Upper lobe of right lung (tissue), 1 donor: ENCODE measurements around the gene PRADC1. TPM values are rescaled to one million over a fixed set of nuclear protein-coding genes. Genes with fewer than 3 reads are reported as not detected.
A peak's percentile ranks its signal among the peaks of the same experiment; 100 is the strongest.
"Not testable (repeated sequence)": the region's sequence is repeated elsewhere in the genome, so short reads cannot be mapped to it uniquely, and the experiment has no call there.

Experiments
- ATAC-seq: fragments of 200-7000 bp; cut with Tn5 transposase; one replicate; pipeline ENCODE4 v1.9.1; 2020; ENCODE audit warnings: mild to moderate bottlenecking, moderate library complexity
- DNase-seq: peaks from one replicate; pipeline ENCODE4 v3.0.0-alpha.2; 2020
- H3K27ac ChIP-seq: fragments of 200-600 bp; one replicate; pipeline ENCODE4 v1.8.0; 2022
- H3K27me3 ChIP-seq: fragments of 200-600 bp; one replicate; pipeline ENCODE4 v1.8.0; 2022; ENCODE audit warnings: mild to moderate bottlenecking
- H3K36me3 ChIP-seq: fragments of 200-600 bp; one replicate; pipeline ENCODE4 v1.8.0; 2022
- H3K4me1 ChIP-seq: fragments of 200-600 bp; one replicate; pipeline ENCODE4 v1.8.0; 2022
- H3K4me3 ChIP-seq: fragments of 200-600 bp; one replicate; pipeline ENCODE4 v1.8.0; 2022; ENCODE audit warnings: mild to moderate bottlenecking
- H3K9me3 ChIP-seq: fragments of 200-600 bp; one replicate; pipeline ENCODE4 v1.8.0; 2022
- intact Hi-C: fragments of 100-400 bp; cut with DNase I; formaldehyde crosslinking; loops from one replicate; pipeline ENCODE4 v1.11.0; 2022
- total RNA-seq: library from RNA; stranded (reverse); fragmentation: NEBNext Ultra II Directional; extraction: Animal tissue kit (Norgen Biotek cat#: 25700); gene quantifications from one replicate; pipeline ENCODE4 v1.2.1, GENCODE V29; 2021
- TF ChIP-seq, protein P1 (sequence below): fragments of 200-600 bp; IDR thresholded peaks from one replicate; pipeline ENCODE4 v1.8.0; 2022; ENCODE audit warnings: antibody characterized with exemption
- donor health status: DM: no; HTN: yes; CAD: no; lungs with severe emphysema.

The PRADC1 gene
- total RNA-seq, 1 donor from 2014 or later = 15.5 TPM

DNA sequence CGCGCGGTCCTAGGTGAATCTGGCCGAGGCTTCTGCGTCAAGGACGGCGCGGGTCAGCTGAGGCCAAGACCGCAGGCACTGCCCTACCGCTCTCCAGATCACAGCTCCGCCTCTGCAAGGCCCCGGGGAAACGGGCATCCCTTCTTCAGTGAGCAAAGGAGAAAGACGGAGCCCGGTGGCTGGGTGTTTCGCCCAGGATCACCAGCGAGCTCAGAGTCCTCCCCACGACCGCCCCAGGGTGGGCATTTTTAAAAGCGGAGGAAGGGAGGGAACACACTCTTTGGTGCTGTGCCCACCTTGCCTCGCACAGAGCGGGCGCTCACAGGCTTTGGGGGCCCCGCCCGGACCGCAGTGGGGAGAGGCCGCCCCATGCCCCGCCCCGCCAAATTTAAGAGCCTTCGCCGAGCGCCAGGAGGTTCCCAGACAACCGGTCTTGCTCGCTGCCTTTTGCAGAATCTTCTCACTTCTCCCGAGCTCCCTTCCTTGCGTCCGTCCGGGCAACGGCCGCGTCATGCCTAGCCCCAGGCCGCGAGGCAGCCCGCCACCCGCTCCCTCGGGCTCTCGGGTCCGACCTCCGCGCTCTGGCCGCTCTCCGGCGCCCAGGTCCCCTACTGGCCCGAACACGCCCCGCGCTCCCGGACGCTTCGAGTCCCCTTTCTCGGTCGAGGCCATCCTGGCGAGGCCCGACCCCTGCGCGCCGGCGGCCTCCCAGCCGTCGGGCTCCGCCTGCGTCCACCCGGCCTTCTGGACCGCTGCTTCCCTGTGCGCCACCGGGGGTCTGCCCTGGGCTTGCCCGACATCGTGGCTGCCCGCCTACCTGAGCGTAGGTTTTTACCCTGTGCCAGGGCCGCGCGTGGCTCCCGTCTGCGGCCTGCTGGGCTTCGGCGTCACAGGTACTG lies 30.6 kb downstream of the PRADC1 start, which contains the start of gene NOTO:
Gene NOTO (plus strand): TSS at position 419 of the 899 bp plus-strand sequence. CDS start 93 bp downstream, at position 512.
- TF ChIP-seq, protein P1, sequence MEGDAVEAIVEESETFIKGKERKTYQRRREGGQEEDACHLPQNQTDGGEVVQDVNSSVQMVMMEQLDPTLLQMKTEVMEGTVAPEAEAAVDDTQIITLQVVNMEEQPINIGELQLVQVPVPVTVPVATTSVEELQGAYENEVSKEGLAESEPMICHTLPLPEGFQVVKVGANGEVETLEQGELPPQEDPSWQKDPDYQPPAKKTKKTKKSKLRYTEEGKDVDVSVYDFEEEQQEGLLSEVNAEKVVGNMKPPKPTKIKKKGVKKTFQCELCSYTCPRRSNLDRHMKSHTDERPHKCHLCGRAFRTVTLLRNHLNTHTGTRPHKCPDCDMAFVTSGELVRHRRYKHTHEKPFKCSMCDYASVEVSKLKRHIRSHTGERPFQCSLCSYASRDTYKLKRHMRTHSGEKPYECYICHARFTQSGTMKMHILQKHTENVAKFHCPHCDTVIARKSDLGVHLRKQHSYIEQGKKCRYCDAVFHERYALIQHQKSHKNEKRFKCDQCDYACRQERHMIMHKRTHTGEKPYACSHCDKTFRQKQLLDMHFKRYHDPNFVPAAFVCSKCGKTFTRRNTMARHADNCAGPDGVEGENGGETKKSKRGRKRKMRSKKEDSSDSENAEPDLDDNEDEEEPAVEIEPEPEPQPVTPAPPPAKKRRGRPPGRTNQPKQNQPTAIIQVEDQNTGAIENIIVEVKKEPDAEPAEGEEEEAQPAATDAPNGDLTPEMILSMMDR = no peak
- no peak for DNase-seq

DNA sequence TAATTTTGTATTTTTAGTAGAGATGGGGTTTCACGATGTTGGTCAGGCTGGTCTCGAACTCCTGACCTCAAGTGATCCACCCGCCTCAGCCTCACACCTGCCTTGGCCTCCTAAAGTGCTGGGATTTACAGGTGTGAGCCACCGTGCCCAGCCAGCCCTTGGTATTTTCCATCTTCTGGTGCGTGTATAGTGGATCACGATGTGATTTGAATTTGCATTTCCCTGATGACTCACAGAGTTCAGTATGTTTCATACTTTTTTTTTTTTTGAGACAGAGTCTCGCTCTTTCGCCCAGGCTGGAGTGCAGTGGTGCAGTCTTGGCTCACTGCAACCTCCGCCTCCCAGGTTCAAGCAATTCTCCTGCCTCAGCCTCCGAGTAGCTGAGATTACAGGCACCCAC lies 32.8 kb downstream of the PRADC1 start:
- peaks cover 14% of the 10 kb centered on the region for H3K4me1 ChIP-seq
- H3K9me3 ChIP-seq, intact Hi-C loops, ATAC-seq, DNase-seq, H3K27ac ChIP-seq, H3K4me3 ChIP-seq, H3K36me3 ChIP-seq: not testable (repeated sequence)
- H3K27me3 ChIP-seq = peaks cover 53% of the 10 kb centered on the region

More for the DNA sequence above, 30.6 kb downstream of the PRADC1 start, which contains the start of gene NOTO:
- Histone ChIP-seq H3K4me3 (peak within 1 kb of the TSS; percentile 34), H3K4me1 (peaks cover 14% of the 10 kb centered on the region), H3K27me3 (peaks cover 54% of the 10 kb centered on the region), H3K36me3 (no peaks in the 10 kb centered on the region), H3K9me3 (no peaks in the 10 kb centered on the region), H3K27ac (no peak within 1 kb of the TSS)
- intact Hi-C loops = no loop called here
- peak; percentile 62 for ATAC-seq

DNA sequence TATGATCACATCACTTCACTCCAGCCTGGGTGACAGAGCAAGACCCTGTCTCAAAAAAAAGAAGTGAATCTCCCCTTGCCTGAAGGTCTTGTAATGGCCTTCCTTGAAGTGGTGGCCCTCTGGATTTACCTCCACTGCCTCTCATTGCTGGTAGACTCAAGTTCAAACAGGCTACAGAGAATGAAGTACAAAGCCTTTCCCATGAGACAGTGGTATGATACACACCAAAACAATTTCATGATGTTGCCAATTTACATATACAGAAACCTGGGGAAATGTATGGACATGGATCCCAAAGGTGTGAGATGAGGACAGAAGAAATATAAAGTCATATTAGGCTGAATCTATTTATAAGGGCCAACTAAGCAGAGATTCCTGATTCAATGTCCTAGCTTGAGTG lies 35.5 kb downstream of the PRADC1 start:
- TF ChIP-seq, protein P1 = no peak
- DNase-seq = no peak
- intact Hi-C loops = no loop called here
- Histone ChIP-seq H3K4me1 (peaks cover 8% of the 10 kb centered on the region), H3K9me3 (no peaks in the 10 kb centered on the region), H3K4me3 (no peak overlapping the region), H3K27ac (no peak overlapping the region), H3K27me3 (peaks cover 32% of the 10 kb centered on the region), H3K36me3 (no peaks in the 10 kb centered on the region)
- ATAC-seq = no peak

- Histone ChIP-seq H3K4me3 (no peak overlapping the region), H3K27me3 (no peaks in the 10 kb centered on the region), H3K9me3 (no peaks in the 10 kb centered on the region), H3K4me1 (no peaks in the 10 kb centered on the region), H3K27ac (no peak overlapping the region), H3K36me3 (no peaks in the 10 kb centered on the region)
- ATAC-seq (no peak), DNase-seq (no peak)
- intact Hi-C loops = no loop called here
- TF ChIP-seq, protein P1 = no peak
Measured at GRCh38 chr2:73187549-73187948, 45.5 kb downstream of the PRADC1 start.

DNA sequence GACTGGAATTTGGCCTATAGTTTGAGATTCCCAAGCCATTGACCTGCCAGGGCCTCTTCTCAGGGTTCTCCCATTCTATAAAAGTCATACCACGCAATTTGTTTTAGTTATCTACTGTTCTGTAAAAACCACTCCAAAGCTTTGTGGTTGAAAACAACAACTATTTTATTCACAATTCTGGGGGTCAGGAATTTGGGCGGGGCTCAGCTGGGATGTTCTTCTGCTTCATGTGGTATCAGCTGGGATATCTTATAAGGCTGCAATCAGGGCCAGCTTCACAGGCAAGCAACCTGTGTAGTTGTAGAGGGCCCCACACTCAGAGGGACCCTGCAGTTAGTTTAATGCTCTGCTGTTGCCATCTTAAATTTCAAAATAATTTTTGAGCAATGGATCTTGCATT lies 47.1 kb downstream of the PRADC1 start:
- no peak for ATAC-seq
- TF ChIP-seq, protein P1 = no peak

More for the DNA sequence above, 47.1 kb downstream of the PRADC1 start:
- DNase-seq = no peak
- H3K27me3 ChIP-seq = peaks cover 5% of the 10 kb centered on the region
- no peaks in the 10 kb centered on the region for H3K36me3 ChIP-seq
- no peak overlapping the region for H3K4me3 ChIP-seq
- intact Hi-C loops = no loop called here
- H3K4me1 ChIP-seq = no peaks in the 10 kb centered on the region
- no peaks in the 10 kb centered on the region for H3K9me3 ChIP-seq
- no peak overlapping the region for H3K27ac ChIP-seq

Other genes starting within 250 kb of the PRADC1 start
- 13.1 TPM for gene SFXN5, start 161.5 kb downstream of the PRADC1 start, total RNA-seq
- gene RAB11FIP5, start 120.3 kb downstream of the PRADC1 start, total RNA-seq = 28.8 TPM
- gene NOTO, start 30.7 kb downstream of the PRADC1 start, total RNA-seq = not detected
- 16.8 TPM for gene SMYD5, start 19.0 kb downstream of the PRADC1 start, total RNA-seq
- gene CCT7, start 1.1 kb upstream of the PRADC1 start, total RNA-seq = 152 TPM
- 2.1 TPM for gene FBXO41, start 51.2 kb upstream of the PRADC1 start, total RNA-seq
- not detected for gene EGR4, start 60.3 kb upstream of the PRADC1 start, total RNA-seq
- gene ALMS1, start 152.6 kb upstream of the PRADC1 start, total RNA-seq = 22.1 TPM